Islet of Langerhans (tissue), 1 donor: ENCODE data around the gene OPN5.

Source experiments
- FAIRE-seq: peaks from one replicate; lab custom pipeline; 2011; peaks lifted over from hg19 to GRCh38; lab: Jason Lieb, UNC

Gene OPN5

GRCh38 chr6:47862731-47863130 lies 80.9 kb downstream of the OPN5 start:
- FAIRE-seq = no peak

GRCh38 chr6:47865206-47865605 lies 83.4 kb downstream of the OPN5 start:
- no peak for FAIRE-seq

- no peak for FAIRE-seq
These were observed 93.8 kb downstream of the OPN5 start for GRCh38 chr6:47875593-47875992.
